Anterior cingulate cortex (tissue), 58 donors: ENCODE data around the gene MYH6.
"Not testable (repeated sequence)": the region's sequence is repeated elsewhere in the genome, so short reads cannot be mapped to it uniquely, and the experiment has no call there.

Experiments used
- DNase-seq, 58 donors: peaks; one replicate each; lab custom pipeline; 2025; lab: John Stamatoyannopoulos, UW

Gene MYH6

DNA sequence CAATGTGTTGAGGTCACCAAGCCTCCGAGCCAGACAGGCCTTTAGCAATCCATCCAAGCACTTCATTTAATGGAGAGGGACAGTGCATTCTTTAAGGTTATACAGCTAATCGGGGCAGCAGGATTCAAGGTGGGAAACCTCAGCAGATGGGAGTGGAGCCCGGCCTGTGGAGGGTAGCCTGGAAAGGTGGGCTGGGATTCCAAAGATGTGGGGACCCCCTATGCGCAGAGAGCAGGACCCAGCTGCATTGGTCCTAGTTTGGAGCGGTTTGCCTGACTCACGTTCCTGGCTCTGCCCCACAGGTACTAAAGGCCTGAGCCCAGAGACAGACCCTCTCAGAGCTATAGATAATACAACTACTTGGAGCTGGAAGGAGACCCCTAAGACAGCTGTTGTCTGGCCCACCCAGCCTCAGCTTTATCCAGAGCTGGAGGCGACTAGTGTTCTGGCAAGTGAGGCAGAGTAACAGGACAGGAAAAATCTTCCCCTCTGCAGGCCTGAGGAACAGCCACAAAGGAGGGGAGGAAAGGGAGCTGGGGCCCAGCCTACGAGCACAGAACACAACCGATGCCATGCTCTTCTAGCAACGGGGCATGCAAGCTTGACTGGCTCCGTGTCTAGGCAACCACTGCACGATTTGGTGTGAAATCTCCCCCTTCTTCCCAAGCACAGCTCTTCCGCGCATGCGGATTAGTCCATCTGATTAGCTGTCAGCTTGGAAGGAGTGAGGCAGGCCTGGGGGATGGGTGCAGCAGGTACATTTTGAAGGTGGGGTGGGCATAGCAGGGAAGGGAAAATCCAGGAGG lies 28.5 kb upstream of the MYH6 start:
- peak in 53 of 58 donors; percentile 14 to 84 (median 53) for DNase-seq

DNA sequence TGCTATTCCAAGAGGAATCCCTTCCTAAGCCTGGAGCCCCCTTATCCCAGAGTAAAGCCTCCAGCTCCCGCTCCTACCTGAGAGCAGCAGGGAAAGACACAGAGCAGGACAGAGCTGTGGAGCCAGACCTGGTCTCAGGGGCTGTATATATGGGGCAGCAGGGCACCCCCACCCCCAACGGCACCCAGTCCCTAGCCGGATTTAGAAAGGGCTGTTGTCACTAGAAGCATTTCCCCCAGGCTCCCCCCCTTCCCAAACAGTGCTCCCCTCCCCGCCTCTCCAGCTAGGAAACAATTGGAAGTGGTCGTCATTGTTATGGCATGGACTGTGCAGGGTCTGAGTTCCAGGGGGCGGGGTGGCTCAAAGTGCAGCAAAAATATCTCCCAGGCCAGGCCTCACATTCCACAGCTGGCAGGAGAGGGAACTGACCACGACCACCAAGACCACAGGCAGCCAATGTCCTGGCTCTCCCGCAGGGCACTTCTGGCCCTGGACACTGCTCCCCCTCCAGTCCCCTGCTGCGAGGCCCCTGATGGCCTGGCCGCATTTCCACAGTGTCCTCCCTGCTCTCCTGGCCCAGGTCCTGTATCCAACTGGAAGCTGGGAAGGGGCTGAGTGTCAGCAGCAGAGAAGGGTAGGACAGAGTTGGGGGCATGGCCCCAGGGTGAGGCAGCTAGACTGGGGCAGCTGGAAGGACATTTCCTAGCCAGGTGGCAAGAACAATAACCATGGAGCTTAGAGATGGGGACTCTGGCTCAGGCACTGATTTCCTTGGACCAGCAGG lies 27.7 kb upstream of the MYH6 start, which contains the start of gene MYH7:
Gene MYH7, minus strand, starts transcription at position 118 of the 784 bp plus-strand sequence. CDS start 1,928 bp downstream, outside the sequence.
- peak in 1 of 58 donors; percentile 23 for DNase-seq

DNA sequence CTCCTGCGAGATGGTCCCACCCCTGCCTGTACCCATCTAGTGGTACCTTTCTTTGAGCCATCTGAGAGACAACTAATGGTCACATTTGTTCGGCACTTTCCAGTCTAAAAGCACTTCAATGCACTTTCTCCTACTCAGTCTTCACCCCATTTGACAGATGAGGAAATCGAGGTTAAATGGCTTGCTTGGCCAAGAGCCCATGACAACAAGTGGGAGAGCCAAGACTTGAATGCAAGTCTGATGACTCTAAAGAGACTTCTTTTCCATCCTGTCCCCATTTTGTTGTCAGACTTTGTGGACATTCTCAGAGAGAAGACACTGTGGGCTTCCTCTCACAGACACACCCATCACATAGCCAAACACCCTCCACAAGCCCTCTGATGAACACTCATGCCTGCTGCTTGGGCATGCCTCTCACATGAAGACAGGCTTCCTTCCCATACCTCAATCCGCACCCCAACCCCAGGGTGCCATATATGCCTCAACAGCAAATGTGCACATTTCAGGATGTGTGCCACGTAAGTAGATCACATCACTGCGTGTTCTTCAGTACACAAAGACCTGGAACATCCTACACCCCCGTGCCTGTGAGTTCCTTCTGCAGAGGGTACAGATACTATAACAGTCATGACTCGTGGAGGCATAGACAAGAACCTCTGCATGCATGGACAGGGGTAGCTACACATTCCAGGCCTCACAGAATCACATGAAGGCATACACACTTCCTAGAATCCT lies 26.6 kb upstream of the MYH6 start:
- peak in 3 of 58 donors; percentile 7 to 44 (median 7) for DNase-seq

DNA sequence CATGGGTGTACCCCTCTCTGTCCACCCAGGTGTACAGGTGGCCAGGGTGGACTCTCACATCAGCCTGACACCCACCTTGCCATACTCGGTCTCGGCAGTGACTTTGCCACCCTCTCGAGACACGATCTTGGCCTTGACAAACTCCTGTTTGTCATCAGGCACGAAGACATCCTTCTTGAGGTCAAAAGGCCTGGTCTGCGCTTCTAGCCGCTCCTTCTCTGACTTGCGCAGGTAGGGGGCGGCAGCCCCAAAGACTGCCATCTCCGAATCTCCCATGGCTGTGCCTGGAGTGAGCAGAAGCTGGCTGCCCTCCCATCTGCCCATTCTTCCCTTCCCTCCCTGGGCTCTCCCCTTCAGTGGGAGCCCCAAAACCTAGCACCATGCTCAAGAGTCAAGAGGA lies 25.4 kb upstream of the MYH6 start:
- no peak for DNase-seq

DNA sequence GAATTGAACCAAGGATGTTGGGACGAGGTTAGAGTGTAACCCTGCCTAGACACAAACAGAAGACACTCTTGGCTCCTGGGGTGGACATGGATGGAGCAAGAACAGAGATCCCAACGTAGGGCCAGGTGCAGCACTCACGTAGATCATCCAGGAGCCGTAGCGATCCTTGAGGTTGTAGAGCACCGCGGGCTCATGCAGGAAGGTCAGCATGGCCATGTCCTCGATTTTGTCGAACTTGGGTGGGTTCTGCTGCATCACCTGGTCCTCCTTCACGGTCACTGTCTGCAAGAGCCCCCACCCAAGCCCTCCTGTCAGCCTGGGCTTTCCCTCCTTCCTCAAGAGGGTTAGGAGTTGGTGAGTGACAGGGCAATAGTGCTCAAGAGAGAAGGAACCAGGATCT lies 24.9 kb upstream of the MYH6 start:
- DNase-seq: no peak

DNA sequence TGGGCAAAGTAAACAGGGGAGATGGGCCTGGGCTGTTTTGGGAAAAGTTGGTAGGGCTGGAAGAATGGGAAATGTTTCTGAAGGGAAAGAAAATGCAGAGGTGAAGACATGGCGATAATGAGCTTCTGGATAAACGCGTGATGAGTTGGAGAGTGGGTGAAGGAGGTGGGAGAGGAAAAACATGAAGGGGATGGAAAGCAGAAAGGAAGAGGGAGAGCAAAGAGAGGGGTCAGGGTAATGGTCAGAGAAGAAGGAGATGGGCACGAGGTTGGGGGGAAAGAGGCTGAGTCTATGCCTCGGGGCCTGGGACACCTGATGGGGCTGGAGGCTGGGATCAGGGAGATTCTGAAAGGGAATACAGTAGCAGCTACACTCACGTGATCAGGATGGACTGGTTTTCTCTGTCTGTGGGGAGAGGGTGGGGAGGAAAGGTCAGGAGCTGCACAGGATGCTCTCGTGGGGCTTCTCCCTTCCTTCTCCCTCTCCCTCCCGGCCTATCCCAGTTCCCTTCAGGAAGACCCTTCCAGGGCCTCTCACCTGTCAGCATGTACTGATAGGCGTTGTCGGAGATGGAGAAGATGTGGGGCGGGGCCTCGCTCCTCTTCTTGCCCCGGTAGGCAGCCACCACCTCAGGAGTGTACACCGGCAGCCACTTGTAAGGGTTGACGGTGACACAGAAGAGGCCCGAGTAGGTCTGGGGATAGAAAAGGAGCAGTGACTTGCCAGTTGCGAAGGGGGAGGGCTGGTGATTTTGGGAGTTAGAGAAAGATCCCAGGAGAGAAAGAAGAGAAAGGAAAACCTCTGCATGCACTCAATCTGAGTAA lies 24.2 kb upstream of the MYH6 start:
- no peak for DNase-seq

DNA sequence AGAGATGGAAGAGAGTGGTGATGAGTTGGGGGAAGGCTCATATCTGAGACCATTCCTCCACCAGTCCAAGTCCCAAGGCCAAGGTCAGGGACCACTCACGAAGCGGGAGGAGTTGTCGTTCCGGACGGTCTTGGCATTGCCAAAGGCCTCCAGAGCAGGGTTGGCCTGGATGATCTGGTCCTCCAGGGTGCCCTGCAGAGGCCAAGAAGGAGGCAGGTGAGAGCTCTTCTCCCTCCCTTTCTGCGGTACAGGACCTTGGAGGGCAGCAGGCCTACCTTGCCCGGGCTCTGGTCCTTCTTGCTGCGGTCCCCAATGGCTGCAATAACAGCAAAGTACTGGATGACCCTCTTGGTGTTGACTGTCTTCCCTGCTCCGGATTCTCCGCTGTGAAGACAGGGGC lies 23.4 kb upstream of the MYH6 start:
- DNase-seq: no peak

DNA sequence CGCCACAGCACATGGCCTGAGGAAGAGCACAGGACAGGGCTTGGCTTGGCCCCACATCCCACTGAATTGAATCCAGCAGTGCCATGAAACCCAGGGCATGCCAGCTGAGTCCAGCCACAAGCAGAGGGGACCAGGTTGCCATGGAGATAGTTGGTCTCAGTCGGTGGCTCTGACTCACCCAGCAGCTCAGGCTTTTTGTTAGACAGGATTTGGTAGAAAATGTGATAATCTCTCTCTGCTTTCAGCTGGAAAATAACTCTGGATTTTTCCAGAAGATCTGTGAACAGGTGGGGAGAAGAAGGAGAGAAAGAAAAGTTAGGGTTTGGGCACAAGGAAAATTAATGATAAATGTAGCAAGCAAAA lies 22.6 kb upstream of the MYH6 start:
- peak in 43 of 58 donors; percentile 7 to 85 (median 39) for DNase-seq

DNA sequence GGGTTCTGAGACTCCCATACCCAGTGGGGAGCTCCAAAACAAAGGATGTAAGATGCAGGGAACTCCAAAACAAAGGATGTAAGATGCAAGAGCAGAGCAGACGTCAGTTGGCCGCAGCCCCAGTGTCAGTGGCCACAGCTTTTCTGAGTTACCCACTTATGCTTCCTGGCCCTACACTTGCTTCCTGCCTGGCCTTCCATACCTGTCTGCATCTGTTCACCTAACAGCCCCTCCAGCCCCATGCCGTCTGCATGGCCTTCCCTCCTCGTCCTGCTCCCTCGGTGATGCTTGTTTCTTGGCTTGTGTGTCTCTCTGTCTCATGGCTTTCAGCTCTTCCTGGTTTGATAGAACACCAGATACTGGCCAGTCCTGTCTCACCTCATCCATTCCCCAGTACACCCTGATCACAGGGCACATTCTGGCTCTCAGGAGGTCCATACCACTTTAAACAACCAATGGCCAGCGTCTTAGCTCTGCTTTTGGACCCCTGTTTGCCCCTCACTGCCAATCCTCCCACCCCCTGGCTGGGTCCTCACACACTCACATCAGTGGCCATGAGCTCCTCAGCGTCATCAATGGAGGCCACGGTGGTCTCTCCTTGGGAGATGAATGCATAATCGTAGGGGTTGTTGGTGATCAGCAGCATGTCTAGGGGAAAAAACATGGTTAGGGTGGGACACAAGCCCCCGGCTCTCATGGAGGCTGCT lies 22.1 kb upstream of the MYH6 start:
- DNase-seq: peak in 1 of 58 donors; percentile 27

DNA sequence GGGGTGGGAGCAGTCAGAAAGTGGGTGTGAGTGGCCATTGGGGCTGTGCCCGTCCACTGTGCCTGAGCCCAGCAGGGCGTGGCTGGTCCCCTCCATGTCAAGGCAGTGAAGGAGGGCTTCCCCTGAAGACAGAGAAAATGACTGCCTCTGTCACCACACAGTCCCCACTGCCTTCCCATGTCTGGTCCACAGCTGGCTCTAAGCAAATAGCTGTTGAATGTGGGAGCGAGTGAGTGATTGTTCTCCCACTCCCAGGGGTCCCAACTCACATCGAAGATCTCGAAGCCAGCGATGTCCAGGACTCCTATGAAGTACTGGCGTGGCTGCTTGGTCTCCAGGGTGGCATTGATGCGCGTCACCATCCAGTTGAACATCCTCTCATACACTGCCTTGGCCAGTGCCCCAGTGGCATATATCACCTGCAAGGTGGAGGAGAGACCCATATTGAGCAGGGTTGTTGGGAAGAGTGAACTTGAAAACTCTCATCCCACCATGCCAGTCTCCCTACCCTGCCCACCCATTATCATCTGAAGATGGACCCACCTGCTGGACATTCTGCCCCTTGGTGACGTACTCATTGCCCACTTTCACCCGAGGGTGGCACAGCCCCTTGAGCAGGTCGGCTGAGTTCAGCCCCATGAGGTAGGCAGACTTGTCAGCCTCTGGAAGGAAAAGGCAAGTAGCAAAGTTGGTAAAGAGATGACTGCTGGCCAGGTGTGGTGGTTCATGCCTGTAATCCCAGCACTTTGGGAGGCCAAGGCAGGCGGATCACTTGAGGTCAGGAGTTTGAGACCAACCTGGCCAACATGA lies 20.8 kb upstream of the MYH6 start:
- DNase-seq: no peak

DNA sequence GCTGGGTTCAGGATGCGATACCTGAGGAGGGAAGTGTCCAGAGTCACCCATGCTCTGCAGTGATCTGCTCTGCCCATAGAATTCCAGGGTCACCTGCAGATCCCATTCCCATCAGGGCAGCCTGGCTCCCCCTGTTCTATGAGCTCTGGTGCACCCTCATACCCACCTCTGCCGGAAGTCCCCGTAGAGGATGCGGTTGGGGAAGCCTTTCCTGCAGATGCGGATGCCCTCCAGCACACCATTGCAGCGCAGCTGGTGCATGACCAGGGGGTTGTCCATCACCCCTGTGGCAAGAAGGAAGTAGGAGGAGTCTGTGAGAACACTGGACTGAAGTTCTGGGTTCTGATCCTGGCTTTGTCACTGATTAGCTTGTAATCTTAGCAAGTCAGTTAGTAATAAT lies 17.7 kb upstream of the MYH6 start:
- not testable (repeated sequence) for DNase-seq

DNA sequence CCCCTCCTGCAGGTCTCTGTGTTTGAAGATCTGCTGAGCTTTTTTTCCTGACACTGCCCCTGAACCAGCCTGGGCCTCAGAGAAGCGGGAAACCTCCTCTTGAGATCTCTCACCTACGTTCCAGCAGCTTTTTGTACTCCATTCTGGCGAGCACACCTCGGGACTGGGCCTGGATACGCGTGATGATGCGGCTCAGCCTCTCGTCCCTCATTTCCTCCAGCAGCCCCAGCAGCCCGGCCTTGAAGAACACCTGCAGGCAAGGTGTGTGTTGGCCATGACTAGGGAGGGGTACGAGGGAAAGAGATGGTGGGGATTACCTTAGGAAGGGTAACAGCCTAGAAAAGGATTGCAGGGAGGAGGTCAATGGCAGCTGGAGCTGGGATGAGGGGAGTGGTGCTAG lies 17.1 kb upstream of the MYH6 start:
- no peak for DNase-seq

DNA sequence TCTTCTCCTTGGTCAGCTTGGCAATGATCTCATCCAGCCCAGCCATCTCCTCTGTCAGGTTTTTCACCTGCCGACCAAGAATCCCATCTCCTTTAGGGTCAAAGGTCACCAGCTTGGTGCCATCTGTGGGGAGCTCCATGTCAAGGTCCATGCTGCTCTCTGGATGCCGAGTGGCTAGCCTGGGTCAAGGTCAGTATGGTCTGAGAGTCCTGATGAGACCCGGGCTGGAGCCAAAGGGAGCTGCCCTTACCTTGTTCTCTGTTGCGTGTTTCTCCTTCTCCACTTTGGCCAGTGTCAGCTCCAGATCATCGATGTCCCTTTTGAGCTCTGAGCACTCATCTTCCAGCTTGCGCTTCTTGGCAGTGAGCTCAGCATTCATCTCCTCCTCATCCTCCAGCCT lies 15.6 kb upstream of the MYH6 start:
- no peak for DNase-seq

DNA sequence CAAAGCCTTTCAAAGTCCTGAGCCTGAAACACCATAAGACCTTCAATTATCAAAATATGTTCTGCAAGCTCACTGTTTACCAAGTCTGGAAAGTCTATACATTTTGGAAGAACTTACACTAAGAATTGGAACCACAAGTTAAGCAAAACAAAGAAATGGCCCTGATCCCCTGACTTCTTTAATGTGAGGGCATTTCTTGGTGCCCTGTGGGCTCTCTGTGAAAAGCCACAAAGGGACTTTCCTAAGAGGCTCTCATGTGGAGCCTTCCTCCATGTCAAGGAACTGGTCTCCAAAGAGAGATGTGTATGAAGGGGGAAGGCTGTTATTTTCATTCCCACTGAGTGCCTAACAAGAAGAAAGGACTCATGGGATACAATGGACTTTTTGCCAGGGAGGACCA lies 13.5 kb upstream of the MYH6 start:
- DNase-seq: no peak

DNA sequence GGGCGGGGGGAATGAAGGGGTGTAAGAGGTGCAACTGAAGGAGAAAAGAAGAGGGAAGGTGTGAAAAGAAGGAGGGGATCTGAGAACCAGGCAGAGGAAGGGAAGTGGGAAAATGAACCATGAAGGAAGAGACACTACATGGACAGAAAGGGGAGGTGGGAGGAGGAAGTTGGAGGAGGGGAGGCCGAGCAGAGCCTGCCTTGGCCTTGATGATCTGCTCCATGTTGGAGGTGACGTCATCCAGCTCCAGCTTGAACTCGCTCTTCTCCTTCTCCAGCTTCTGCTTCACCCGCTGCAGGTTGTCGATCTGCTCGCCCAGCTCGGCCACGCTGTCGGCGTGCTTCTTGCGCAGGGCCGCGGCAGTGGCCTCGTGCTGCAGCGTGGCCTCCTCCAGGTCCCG lies 11.6 kb upstream of the MYH6 start:
- DNase-seq: not testable (repeated sequence)

DNA sequence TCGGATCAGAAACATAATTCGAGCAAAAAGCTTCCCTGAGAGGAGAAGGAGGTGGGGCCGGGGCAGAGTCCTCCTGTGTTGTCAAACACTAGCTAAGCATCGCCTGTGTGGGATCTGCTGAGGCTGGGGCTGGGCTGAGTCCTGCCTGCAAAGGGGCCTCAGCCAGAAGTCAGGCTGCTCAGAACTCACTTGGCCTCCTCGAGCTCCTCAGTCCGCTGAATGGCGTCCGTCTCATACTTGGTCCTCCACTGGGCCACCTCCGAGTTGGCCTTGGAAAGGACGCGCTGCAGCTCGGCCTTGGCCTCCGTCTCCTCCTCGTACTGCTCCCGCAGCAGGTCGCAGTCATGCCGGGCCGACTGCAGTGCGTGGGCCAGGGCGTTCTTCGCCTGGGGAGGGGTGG lies 9.9 kb upstream of the MYH6 start:
- no peak for DNase-seq

DNA sequence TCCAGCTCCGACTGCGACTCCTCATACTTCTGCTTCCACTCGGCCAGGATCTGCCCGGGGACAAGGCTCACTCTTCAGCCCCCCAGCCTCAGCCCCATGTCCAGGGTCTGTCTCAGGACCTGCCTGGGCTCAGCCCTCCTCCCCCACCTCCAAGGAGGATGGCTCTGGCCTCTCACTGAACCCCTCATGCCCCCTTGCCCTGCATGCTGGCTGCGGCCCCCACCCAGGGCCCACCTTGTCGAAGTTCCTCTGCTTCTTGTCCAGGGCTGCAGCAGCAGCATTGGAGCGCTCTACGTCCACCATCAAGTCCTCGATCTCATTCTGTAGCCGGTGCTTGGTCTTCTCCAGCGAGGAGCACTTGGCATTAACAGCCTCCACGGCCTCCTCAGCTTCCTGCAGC lies 9.2 kb upstream of the MYH6 start:
- DNase-seq: not testable (repeated sequence)

DNA sequence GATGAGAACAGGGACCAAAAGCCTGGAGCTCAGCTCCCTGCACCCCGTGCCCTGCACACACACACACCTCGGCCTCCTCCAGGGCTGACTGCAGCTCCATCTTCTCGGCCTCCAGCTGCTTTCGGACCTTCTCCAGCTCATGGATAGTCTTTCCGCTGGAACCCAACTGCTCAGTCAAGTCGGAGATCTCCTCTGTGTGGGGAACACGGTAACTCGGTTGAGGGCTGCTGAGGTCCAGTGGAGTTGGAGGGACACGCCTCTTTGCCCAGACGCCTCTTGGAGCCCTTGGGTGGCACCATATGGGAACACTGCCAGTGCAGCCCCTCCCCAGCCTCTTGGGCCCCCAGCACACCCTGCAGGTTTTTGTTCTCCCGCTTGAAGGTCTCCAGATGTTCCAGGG lies 8.7 kb upstream of the MYH6 start:
- DNase-seq: no peak
